Head of caudate nucleus (tissue), 42 donors: ENCODE results near the gene NOMO2.
A peak's percentile ranks its signal among the peaks of the same experiment; 100 is the strongest.
"Not testable (repeated sequence)": the region's sequence is repeated elsewhere in the genome, so short reads cannot be mapped to it uniquely, and the experiment has no call there.

ENCODE experiments used
- DNase-seq, 42 donors: peaks; one replicate each; pipeline versions ENCODE4 v3.0.0 to v3.0.0-alpha.2; 2020 to 2021; ENCODE audit warnings: mixed read lengths in 7 of 42
- intact Hi-C: fragments of 100-400 bp; cut with DNase I; formaldehyde crosslinking; loops from one replicate; pipeline ENCODE4 v1.15.0; 2022

Gene NOMO2

GRCh38 chr16:18384869-18385268 is 177.0 kb downstream of the NOMO2 start:
- intact Hi-C loops = not testable (repeated sequence)
- peak in 4 of 42 donors; percentile 7 to 28 (median 12) for DNase-seq

DNA sequence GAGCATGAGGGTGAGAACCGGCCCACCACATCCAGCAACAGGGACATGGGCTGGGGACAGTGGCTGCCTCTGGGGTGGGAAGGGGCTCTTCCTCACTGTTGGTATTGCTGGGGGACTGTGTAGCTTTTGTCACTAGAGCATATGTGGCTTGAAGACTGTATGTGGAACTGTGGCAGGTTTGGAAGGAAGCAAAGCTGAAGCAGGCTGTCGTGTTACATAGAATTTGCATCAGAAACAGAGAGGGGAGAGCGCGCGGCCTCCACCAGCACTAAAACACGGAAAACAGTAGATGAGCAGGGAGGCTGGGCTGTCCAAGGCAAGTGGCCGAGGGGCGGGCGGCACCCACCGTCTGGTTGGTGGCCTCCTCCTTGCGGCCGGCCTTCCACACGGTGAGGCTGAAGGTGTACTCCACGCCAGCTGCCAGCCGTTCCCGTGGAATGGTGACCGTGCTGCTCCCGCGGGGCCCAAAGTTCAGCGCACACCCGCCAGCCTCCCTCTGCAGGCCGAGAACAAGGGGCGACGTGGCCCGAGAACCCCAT is 177.7 kb downstream of the NOMO2 start:
- DNase-seq, intact Hi-C loops: not testable (repeated sequence)

DNA sequence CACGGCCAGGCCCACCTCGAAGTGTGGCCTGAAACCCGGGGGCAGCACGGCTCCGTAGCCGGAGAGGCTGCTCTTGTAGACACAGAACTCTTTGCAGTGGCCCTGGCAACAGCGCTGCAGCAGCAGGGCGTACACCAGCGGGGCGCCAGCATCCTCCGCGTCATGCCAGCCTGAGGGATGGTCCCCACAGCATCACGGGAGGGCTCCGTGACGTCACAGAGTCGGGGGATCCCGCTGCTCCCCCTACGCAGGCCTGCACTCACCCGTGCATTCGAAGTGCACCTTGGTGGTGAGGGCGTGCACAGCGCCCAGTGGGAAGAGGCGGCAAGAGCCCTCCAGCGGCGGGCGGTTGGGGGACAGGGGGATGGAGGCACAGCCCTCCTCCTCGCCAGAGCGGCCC is 179.2 kb downstream of the NOMO2 start:
- DNase-seq = peak in 5 of 42 donors; percentile 3 to 28 (median 5)

More for the DNA sequence above, 179.2 kb downstream of the NOMO2 start:
- intact Hi-C loops = not testable (repeated sequence)
